SH-SY5Y (cell line): ENCODE data around the gene ALOX12B.

ENCODE experiments used
- GATA2 ChIP-seq: IDR thresholded peaks from 2 replicates; pipeline ENCODE4 v1.6.1; 2011; ENCODE audit warnings: mild to moderate bottlenecking, low read depth, low read length
- GATA3 ChIP-seq: IDR thresholded peaks from 2 replicates; pipeline ENCODE4 v1.6.1; 2011; ENCODE audit warnings: low read depth, mild to moderate bottlenecking, low read length, moderate library complexity

- TF ChIP-seq GATA2 (no peak), GATA3 (no peak)
Observed at GRCh38 chr17:8133399-8133798, 45.9 kb upstream of the ALOX12B start.
